ENCODE results near the gene PDPK1.

Gene PDPK1

DNA sequence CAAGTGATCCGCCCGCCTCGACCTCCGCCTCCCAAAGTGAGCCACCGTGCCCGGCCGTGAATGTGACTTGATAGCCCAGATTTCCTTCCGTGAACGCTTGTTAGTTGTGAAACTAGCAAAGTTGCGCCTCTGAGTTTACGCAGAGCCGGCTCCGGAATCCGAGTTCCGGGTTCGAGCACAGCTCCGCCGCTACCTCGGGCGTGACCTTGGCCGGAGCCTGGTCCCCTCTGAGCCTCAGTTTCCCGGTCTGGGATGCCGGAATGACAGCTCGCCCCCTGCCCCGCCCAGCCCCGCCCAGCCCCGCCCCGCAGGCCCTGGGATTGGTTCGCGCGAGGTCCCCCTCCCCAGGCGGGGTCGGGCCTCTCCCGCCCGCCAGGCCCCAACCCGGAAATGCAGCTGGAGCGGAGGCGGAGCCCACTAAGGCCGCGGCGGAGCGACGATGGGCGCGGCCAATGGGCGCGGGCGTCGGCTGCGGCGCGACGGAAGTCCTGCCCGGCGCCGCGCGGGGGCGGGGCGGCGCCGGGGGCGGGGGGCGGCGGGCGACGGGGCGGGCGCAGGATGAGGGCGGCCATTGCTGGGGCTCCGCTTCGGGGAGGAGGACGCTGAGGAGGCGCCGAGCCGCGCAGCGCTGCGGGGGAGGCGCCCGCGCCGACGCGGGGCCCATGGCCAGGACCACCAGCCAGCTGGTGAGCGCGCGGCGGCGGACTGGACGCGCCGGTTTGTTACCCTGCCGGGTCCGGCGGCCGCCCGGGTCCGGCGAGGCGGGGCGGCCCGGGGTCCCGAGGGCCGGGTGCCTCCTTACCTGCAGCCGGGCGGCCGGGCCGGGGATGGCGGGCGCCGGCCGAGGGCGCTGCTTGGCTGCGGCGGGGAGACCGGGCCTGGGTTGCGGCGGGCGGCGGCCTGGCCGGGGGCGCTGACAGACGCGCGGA is at the start of gene PDPK1:
PDPK1 (plus strand) TSS at position 571 of the 929 bp plus-strand sequence; CDS start at position 663, 92 bp downstream.
- peak; percentile 92 for DNase-seq (ENCODE audit: low read depth)

DNA sequence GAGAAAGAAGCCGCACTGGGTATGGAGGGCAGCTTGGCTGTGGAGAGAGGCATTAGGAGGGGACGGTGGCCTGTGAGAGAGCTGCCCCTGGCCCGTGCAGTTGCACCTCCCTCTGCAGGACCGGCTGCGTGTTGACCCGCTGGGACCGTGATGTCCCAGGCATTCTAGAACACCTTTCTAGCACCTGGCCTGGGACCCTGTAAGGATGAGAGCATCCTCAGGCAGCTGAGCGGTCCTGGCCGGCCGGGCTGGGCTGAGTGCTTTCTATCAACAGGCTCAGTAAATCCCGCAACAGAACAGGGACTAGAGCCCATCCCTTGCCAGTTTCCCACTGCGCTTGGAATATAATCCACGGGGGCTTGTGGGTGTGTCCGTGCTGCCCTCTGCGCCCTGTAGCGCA is 48.2 kb upstream of the PDPK1 start:
- no peak for DNase-seq (ENCODE audit: low read depth)

DNA sequence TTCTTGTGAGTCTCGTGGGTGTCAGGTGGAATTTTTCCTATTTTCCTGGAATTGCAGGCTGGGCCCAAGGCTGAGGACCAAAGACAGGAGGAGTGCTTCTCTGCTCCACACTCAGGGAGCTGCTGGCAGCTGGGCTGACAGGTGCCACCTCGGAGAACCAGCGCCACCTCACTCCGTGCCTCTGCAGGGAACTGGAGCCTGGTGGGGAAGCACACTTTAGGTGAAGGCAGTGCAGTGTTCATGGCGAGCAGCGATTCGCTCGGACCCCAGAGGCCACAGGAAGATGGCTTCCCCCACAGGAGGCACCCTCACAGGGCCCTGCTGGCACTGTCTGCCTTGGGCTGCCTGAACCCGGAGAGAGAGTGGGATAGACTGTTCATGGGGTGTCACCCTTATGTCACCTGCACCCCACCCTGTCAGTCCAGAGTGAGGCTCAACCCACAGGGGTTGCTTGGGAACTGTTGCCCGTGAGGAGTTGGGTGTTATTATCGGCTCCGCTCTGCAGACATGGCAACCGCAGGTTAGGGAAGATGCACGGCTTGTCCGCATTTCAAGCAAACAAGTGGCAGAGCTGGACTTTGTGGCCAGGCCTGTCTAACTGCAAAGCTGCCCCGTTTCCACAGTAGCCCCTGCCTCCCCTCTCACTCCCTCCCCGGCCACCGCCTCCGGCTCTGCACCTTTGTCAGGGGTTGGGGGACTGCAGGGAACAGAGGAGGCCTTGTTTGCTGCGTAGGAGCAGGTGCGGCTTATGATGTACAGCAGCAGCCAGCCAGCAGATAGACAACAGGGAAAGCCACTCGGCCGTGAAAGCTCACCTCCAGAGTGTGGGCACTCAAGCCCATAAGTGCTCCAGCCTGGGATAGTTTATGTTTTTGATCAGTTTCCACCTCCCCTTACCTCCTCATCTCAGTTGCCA is 47.4 kb upstream of the PDPK1 start:
- DNase-seq (ENCODE audit: low read depth), result no peak

DNA sequence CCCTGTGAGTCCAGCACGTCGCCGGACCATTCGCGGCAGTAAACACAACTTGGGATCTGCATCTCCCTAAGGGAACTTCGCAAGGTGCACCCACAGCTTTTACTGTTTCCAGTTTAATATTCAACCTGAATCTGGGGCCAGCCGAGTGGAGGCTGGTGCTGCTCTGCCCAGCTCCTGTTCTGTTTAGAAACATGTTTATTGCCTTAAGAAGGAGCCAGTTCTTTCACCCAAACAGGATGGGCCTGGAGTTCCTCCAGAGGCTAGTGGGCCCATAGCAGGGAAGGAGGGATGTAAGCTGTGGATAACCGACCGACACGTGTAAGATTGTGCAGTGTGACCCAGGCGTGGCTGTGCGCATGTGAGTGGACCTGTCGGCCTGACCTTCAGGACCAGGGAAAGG is 45.5 kb upstream of the PDPK1 start:
- DNase-seq (ENCODE audit: low read depth), result no peak

DNA sequence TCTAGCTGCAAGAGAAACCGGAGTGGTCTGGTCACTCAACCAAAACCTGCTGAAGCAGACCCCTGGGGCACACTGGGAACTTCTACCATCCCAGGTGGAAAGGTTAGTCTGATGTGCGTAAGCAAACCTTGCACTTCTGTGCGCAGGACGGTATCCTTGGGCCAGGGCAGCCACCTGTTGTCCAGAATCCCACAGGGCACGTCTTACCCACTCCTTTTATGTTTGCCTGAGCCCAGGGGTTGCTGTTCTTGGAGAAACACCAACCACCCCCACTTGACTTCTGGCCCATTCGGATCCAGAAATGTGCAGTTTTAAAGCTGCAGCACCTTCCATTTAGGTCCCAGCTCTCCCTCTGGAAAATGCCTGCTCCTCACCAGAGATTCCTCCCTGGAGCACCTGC is 44.2 kb upstream of the PDPK1 start:
- no peak for DNase-seq (ENCODE audit: low read depth)

DNA sequence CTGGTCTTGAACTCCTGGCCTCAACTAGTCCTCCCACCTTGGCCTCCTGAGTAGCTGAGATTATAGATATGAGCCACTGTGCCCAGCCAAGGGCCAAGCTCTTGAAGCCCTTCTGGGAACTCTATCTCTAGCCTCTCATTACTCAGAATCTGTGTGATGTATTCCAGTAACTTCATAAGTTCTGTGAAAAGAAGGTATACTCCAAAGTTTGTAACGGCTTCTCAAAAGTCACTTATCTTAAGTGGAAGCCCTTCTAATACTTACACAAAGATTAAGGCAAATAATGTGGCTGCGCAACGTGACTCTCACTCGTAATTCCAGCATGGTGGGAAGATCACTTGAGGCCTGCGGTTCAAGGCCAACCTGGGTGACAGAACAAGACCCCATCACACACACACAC is 43.2 kb upstream of the PDPK1 start:
- no peak for DNase-seq (ENCODE audit: low read depth)

DNA sequence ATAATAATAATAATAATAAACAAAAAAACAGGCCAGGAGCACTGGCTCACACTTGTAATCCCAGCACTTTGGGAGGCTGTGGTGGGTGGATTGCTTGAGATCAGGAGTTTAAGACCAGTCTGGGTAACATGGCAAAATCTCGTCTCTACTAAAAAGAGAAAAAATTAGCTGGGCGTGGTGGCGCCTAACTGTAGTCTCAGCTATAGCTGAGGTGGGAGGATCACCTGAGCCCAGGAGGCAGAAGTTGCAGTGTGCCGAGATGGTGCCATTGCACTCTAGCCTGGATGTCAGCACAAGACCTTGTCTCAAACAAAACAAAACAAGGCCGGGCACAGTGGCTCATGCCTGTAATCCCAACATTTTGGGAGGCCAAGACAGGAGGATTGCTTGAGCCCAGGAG is 42.8 kb upstream of the PDPK1 start:
- no peak for DNase-seq (ENCODE audit: low read depth)

DNA sequence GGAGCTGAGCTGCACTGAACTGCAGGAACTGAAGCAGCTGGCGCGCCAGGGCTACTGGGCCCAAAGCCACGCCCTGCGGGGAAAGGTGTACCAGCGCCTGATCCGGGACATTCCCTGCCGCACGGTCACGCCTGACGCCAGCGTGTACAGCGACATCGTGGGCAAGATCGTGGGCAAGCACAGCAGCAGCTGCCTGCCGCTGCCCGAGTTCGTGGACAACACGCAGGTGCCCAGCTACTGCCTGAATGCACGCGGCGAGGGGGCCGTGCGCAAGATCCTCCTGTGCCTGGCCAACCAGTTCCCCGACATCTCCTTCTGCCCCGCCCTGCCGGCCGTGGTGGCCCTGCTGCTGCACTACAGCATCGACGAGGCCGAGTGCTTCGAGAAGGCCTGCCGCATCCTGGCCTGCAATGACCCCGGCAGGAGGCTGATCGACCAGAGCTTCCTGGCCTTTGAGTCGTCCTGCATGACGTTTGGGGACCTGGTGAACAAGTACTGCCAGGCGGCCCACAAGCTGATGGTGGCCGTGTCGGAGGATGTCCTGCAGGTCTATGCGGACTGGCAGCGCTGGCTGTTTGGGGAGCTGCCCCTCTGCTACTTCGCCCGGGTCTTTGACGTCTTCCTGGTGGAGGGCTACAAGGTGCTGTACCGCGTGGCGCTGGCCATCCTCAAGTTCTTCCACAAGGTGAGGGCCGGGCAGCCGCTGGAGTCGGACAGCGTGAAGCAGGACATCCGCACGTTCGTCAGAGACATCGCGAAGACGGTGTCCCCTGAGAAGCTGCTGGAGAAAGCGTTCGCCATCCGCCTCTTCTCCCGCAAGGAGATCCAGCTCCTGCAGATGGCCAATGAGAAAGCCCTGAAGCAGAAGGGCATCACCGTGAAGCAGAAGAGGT is 41.4 kb upstream of the PDPK1 start:
- no peak for DNase-seq (ENCODE audit: low read depth)

DNA sequence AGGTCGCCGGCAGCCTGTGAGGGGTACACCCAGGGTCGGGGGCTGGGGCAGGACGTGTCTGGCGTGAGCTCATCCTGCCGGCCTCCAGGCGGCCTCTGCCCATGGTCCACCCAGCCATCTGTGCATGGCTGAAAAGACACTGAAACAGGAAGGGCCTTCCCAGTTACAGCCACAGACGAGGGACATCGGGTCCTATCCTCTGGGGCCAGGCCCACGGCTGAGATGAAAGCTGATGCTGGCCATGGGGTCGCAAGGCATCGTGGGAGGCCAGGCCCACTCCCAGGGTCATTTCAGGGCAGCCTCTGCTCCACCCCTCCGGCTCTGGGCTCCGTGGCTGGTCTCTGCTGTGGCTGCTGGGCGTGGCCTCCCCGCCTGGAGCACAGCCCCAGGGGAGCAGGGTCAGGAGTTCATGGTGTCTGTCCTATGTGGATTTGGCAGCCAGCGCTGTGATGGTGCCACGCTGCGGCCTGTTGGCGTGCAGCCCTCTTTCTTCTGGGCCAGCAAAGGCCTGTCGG is 40.6 kb upstream of the PDPK1 start:
- DNase-seq (ENCODE audit: low read depth), result no peak

DNA sequence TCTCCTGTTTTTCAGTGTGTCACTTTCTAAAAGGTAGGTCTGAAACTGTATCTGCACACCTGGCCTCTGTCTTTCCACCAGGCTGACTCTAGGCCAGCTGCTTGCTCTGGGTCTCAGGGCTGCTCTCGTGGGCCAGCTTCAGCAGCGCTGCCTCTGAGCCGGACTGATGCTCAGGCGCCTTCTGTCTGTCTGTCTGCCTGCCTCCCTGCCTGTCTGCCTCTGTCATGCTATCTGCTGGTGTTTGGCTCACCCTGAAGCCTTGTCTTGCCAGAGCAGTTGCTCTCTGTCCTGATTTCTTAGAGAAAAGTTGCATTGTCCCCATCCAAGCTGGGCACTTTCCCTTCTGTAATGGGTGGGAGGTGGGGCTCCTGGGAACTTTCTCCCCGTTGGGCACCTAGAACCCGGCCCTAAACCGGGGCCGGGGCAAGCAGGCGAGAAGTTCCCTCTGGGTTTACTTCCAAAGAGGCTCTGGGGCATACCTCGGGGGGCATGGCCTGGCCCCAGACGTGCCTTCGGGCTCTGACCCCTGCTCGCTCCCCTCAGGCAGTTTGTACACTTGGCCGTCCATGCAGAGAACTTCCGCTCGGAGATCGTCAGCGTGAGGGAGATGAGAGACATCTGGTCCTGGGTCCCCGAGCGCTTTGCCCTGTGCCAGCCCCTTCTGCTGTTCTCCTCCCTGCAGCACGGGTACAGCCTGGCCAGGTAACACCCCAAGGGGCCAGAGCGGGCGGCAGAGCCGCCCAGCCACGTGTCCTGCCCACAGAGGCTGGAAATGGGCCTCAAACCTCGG is 39.9 kb upstream of the PDPK1 start:
- no peak for DNase-seq (ENCODE audit: low read depth)

DNA sequence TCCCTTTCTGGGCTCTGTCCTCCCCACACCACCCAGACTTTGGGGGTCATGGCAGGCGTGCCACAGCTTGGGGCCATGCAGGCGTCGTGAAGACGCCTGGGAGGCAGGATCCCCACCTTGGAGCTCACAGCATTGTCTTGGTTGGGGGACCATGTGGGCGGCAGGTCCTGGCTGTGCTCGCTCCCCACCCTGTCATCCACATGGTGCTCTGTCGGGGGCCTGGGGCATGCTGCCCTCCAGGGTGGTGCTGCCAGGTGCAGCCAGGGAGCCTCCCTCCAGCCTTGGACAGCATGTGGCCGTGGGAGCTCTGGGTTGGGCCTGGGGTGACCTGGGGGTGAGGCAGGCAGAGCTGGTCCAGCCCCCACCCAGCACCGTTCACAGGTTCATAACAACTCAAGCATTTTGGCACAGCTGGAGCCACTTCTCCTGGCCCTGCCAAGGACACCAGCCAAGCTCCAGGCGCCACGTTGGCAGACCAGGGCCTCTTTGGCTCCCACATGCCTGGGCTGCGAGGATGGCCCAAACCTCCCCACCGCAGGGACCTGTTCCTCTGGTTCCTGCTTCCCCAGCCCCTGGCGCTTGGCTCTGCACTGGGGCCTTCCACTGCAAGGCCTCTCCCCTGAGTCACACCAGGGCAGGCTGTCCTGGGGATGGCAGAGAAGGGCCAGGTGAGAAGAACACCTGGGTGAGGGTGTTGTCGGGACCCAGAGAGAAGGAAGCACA is 39.1 kb upstream of the PDPK1 start:
- no peak for DNase-seq (ENCODE audit: low read depth)

DNA sequence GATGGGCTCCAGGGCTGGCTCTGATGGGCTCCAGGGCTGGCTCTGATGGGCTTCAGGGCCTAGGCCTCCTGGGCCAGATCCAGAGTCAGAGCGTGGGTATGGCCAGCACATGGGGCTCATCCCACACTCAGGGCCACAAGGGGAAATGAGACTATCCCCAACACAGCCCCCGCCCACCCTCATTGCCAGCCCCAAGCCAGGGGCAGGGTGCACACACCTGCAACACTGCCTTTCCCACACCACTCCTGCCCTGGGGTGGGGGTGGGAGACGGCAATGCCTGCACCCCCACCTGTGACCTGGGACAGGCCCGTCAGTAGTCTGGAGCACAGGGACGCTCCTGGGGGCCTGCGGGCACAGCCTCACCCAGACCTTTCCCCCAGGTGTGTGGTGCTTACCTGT is 38.4 kb upstream of the PDPK1 start:
- no peak for DNase-seq (ENCODE audit: low read depth)

DNA sequence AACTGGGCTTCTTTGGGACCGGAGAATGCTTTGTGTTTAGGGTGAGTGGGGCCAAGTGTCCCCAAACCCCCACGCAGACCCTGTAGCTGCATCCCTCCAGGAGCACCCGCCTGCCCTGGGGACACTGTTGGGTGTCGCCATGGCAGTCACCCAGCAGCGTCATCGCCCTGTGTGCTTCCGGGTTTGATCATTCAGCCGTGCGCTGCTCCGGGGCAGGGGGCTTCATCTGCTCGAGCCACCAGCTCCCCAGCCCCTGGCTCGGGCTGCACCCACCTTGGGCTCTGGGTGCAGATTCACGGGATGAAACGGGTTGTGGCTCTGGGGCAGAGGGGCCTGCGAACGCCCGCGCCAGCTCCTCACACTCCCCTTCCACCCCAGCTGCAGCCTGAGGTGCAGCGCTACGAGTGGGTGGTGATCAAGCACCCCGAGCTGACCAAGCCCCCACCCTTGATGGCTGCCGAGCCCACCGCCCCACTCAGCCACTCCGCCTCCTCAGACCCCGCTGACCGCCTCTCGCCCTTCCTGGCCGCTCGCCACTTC is 37.9 kb upstream of the PDPK1 start:
- no peak for DNase-seq (ENCODE audit: low read depth)

DNA sequence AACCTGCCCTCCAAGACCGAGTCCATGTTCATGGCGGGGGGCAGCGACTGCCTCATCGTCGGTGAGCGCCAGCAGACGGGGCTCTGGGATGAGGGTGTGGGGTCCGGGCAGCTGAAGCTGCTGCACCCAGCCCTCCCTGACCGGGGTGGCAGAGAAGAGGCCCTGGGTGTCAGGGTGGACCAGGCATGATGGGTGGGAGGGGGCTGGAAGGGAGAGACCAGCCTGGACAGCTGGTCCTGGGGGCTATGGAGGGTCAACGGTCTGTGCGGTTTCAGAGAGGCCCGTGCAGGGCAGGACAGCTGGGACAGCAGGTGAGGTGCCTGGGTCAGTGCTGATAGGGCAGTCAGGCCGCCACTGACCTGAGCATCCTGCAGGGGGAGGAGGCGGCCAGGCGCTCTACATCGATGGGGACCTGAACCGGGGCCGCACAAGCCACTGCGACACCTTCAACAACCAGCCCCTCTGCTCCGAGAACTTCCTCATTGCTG is 37.3 kb upstream of the PDPK1 start:
- no peak for DNase-seq (ENCODE audit: low read depth)

DNA sequence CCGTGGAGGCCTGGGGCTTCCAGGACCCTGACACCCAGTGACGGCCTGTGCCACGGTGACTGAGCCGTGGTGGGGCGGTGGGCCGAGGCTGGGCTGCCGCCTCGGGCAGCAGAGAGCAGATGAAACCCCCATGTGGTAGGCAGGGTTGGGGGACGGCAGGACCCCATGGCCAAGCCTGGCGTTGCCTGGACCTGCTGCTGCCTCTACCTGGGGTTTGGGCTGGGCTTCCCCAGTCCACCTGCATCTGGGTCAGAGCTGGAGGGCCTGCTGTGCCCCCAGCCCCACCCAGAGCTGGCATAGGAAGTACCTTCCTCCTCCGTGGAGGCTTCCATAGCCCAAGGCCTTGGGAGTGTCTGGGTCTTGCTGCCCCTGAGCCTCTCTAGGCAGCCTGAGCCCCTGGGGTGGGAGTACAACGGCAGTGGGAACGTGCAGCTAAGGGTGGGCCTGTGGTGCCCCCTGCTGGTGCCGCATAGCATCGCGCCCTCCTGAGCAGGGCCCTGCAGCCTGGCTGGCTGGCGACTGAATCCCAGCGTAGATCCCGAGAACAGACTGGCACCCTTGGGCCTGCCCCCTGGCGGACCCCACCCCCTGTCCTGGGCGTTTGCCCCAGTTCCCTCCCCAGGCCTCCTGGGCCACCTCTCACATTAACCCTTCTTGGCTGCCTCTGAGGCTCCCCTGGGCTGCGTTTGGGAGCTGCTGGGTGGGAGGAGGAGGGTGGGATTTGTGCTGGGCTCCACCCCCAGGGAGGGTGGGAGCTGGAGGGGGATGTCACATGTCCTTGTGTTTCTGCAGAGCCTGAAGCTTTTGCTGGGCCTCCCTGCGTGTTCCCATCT is 36.7 kb upstream of the PDPK1 start:
- DNase-seq (ENCODE audit: low read depth), result peak; percentile 70

DNA sequence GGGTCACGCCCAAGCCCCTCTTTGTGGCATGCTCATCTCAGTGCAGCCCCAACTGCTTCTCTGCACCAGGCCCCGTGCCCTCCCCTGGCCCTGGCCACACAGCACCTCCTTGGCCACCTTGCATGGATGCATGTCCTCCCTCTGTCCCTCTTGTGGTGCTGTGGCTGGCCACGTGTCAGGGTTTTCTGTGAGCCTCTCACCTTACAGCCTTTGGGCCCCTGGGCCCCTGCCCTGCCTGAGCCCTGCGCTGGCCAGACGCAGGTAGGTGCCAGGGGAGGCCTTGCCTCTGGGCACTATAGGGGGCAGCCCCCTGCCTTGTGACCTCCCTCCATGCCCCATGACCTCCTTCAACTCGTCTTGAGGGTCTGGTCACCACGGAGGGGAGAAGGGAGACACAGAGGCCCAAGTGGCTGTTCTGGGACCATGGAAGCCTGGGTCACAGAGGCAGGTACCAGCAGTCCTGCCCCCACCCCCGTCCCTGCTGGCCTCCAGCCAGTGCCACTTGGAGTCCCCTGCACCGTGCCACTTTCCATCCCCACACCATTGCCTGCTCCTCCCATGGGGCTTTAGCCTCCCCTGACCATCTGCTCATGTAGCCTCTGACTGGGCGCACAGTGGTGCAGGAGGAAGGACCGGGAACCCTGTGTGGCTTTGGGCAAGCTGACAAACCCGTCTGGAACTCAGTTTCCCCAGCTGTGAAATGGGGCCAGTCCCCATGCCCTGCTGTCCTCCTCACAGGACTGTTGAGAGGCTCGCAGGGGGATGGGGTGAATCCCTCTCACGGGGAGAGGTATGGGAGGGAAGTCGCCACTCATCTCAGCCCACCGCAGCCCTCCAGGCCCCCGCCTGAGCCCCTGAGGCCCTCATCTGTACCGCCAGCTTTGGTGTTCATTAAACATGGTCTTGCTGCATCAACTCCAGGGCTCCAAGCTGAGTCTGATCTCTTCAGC is 35.6 kb upstream of the PDPK1 start:
- DNase-seq (ENCODE audit: low read depth), result no peak

DNA sequence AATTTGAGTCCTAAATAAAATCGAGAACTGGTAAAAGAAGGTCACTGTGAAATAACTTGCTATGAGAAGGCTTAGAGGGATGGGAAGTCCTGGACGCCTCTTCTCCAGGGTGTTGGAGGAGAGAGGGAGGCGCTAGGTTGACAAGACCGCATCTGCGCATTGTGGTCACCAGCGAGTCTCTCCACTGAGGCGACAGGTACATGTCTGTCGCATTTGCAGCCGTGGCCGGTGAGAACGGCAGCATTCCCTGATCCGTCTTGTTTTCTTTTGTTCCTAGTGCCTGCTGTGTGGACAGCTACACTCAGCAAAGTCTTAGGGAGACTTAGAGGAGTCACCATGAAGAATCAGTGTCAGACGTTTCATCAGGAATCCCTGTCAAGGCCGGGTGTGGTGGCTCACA is 32.1 kb upstream of the PDPK1 start:
- DNase-seq (ENCODE audit: low read depth), result no peak
